ACHN (cell line): ENCODE measurements around the gene TBC1D1.
A peak's percentile ranks its signal among the peaks of the same experiment; 100 is the strongest.

ENCODE experiments used
- DNase-seq: peaks from one replicate; pipeline ENCODE4 v3.0.0-alpha.2; 2015
- in situ Hi-C: cut with HindIII; loops from 2 replicates; pipeline ENCODE4 v1.10.0; 2017; ENCODE audit warnings: low sequenced_read_pairs, low pct_ligation_motif_present, low pct_unique_long_range_greater_than_20kb

Gene TBC1D1

GRCh38 chr4:38023347-38024205 is 132.7 kb downstream of the TBC1D1 start:
- DNase-seq, result no peak
- in situ Hi-C loops, result no loop called here

GRCh38 chr4:38024206-38024509 is 133.3 kb downstream of the TBC1D1 start:
- in situ Hi-C loops, result no loop called here
- no peak for DNase-seq

GRCh38 chr4:38025665-38026064 is 134.8 kb downstream of the TBC1D1 start:
- in situ Hi-C loops, result no loop called here
- DNase-seq, result no peak

GRCh38 chr4:38026158-38026740 is 135.4 kb downstream of the TBC1D1 start:
- DNase-seq, result no peak
- in situ Hi-C loops, result no loop called here

- no peak for DNase-seq
- in situ Hi-C loops, result no loop called here
These were observed 139.1 kb downstream of the TBC1D1 start for GRCh38 chr4:38030023-38030422.

- peak; percentile 56 for DNase-seq
- in situ Hi-C loops, result no loop called here
These were observed 144.3 kb downstream of the TBC1D1 start for GRCh38 chr4:38034986-38035882.

GRCh38 chr4:38036548-38036947 is 145.7 kb downstream of the TBC1D1 start:
- DNase-seq, result no peak
- in situ Hi-C loops, result no loop called here

- in situ Hi-C loops, result no loop called here
- DNase-seq, result no peak
These were observed 146.7 kb downstream of the TBC1D1 start for GRCh38 chr4:38037612-38038011.

- DNase-seq, result no peak
- in situ Hi-C loops, result no loop called here
These were observed 149.7 kb downstream of the TBC1D1 start for GRCh38 chr4:38040619-38041018.

- in situ Hi-C loops, result no loop called here
- no peak for DNase-seq
These were observed 153.2 kb downstream of the TBC1D1 start for GRCh38 chr4:38044060-38044459.

GRCh38 chr4:38045289-38045988 is 154.6 kb downstream of the TBC1D1 start:
- DNase-seq, result no peak
- in situ Hi-C loops, result no loop called here

GRCh38 chr4:38046727-38047489 is 156.0 kb downstream of the TBC1D1 start:
- no peak for DNase-seq
- in situ Hi-C loops, result no loop called here

GRCh38 chr4:38049545-38050170 is 158.8 kb downstream of the TBC1D1 start:
- DNase-seq, result no peak
- in situ Hi-C loops, result no loop called here

- in situ Hi-C loops, result no loop called here
- DNase-seq, result no peak
These were observed 159.9 kb downstream of the TBC1D1 start for GRCh38 chr4:38050560-38051350.

- no peak for DNase-seq
- in situ Hi-C loops, result no loop called here
These were observed 164.7 kb downstream of the TBC1D1 start for GRCh38 chr4:38055566-38055965.

GRCh38 chr4:38056011-38056685 is 165.3 kb downstream of the TBC1D1 start:
- in situ Hi-C loops, result no loop called here
- DNase-seq, result no peak
